Skeletal muscle tissue (tissue), 4 donors: ENCODE data around the gene AANAT. TPM values are rescaled to one million over a fixed set of nuclear protein-coding genes. Genes with fewer than 3 reads are reported as not detected.

Experiments used
- H3K27ac ChIP-seq: one replicate; pipeline ENCODE4 v1.7.0; 2013; ENCODE audit warnings: mild to moderate bottlenecking, low read depth, low read length, inconsistent platforms
- H3K27me3 ChIP-seq, 3 donors: one replicate each; pipeline ENCODE4 v1.7.0; 2013; ENCODE audit warnings: low read length in 3 of 3; ENCODE audit not compliant: control insufficient read depth in 3 of 3, insufficient read depth in 3 of 3
- H3K36me3 ChIP-seq, 3 donors: one replicate each; pipeline ENCODE4 v1.7.0; 2013; ENCODE audit warnings: low read length in 3 of 3; ENCODE audit not compliant: control insufficient read depth in 3 of 3, insufficient read depth in 3 of 3
- H3K4me1 ChIP-seq, 3 donors: one replicate each; pipeline ENCODE4 v1.7.0; 2013; ENCODE audit warnings: low read length in 3 of 3, mild to moderate bottlenecking in 3 of 3; ENCODE audit not compliant: control insufficient read depth in 3 of 3, insufficient read depth in 3 of 3
- H3K4me3 ChIP-seq, 3 donors: one replicate each; pipeline ENCODE4 v1.7.0; 2013; ENCODE audit warnings: low read length in 3 of 3
- H3K9ac ChIP-seq, 3 donors: one replicate each; pipeline ENCODE4 v1.7.0; 2013; ENCODE audit warnings: low read length in 3 of 3, mild to moderate bottlenecking in 3 of 3, moderate library complexity in 2 of 3, low read depth in 1 of 3
- H3K9me3 ChIP-seq, 3 donors: one replicate each; pipeline ENCODE4 v1.7.0; 2013; ENCODE audit warnings: low read length in 3 of 3; ENCODE audit not compliant: control insufficient read depth in 3 of 3
- total RNA-seq: library from RNA; depleted of rRNA; stranded (reverse); fragments of >200 nt; gene quantifications from one replicate; pipeline ENCODE4 v1.2.3, GENCODE V29; 2014
- donor health status: Osteomylitis.

The AANAT gene
- total RNA-seq, 1 donor from 2014 or later = not detected

GRCh38 chr17:76474894-76475293 is 7.5 kb downstream of the AANAT start:
- peaks cover 33 to 47% (median 41%) of the 10 kb centered on the region in 3 donors for H3K36me3 ChIP-seq
- no peaks in the 10 kb centered on the region for H3K27me3 ChIP-seq
- H3K4me3 ChIP-seq = no peak overlapping the region
- no peaks in the 10 kb centered on the region for H3K9me3 ChIP-seq
- H3K4me1 ChIP-seq = no peaks in the 10 kb centered on the region
- H3K9ac ChIP-seq = no peak overlapping the region
- no peak overlapping the region for H3K27ac ChIP-seq

- Histone ChIP-seq H3K36me3 (peaks cover 33 to 47% (median 39%) of the 10 kb centered on the region in 3 donors), H3K4me3 (no peak overlapping the region), H3K4me1 (no peaks in the 10 kb centered on the region), H3K9ac (no peak overlapping the region), H3K9me3 (no peaks in the 10 kb centered on the region), H3K27me3 (no peaks in the 10 kb centered on the region), H3K27ac (no peak overlapping the region)
Measured at GRCh38 chr17:76475302-76475701, 7.9 kb downstream of the AANAT start.

GRCh38 chr17:76476736-76477135 is 9.3 kb downstream of the AANAT start:
- Histone ChIP-seq H3K27ac (no peak overlapping the region), H3K4me3 (no peak overlapping the region), H3K27me3 (no peaks in the 10 kb centered on the region), H3K4me1 (peaks cover 0 to 3% (median 0%) of the 10 kb centered on the region in 3 donors), H3K9ac (no peak overlapping the region), H3K36me3 (peaks cover 27 to 40% (median 35%) of the 10 kb centered on the region in 3 donors), H3K9me3 (no peaks in the 10 kb centered on the region)

- H3K4me3 ChIP-seq = no peak overlapping the region
- peaks cover 0 to 3% (median 0%) of the 10 kb centered on the region in 3 donors for H3K4me1 ChIP-seq
- H3K36me3 ChIP-seq = peaks cover 24 to 34% (median 29%) of the 10 kb centered on the region in 3 donors
- H3K27me3 ChIP-seq = no peaks in the 10 kb centered on the region
- no peak overlapping the region for H3K9ac ChIP-seq
- H3K27ac ChIP-seq = no peak overlapping the region
- H3K9me3 ChIP-seq = no peaks in the 10 kb centered on the region
Measured at GRCh38 chr17:76477576-76477975, 10.2 kb downstream of the AANAT start.

- Histone ChIP-seq H3K9ac (no peak overlapping the region), H3K36me3 (peaks cover 19 to 28% (median 26%) of the 10 kb centered on the region in 3 donors), H3K27ac (no peak overlapping the region), H3K4me1 (peaks cover 0 to 3% (median 0%) of the 10 kb centered on the region in 3 donors), H3K4me3 (no peak overlapping the region), H3K27me3 (no peaks in the 10 kb centered on the region), H3K9me3 (no peaks in the 10 kb centered on the region)
Measured at GRCh38 chr17:76478097-76478496, 10.7 kb downstream of the AANAT start.

- H3K4me3 ChIP-seq = no peak overlapping the region
- H3K4me1 ChIP-seq = peaks cover 0 to 3% (median 0%) of the 10 kb centered on the region in 3 donors
- H3K27ac ChIP-seq = no peak overlapping the region
- no peaks in the 10 kb centered on the region for H3K9me3 ChIP-seq
- H3K27me3 ChIP-seq = no peaks in the 10 kb centered on the region
- peaks cover 15 to 22% (median 21%) of the 10 kb centered on the region in 3 donors for H3K36me3 ChIP-seq
- no peak overlapping the region for H3K9ac ChIP-seq
Measured at GRCh38 chr17:76478730-76479514, 11.5 kb downstream of the AANAT start.

GRCh38 chr17:76479515-76480060 is 12.2 kb downstream of the AANAT start:
- Histone ChIP-seq H3K27ac (no peak overlapping the region), H3K4me1 (peaks cover 0 to 3% (median 0%) of the 10 kb centered on the region in 3 donors), H3K27me3 (no peaks in the 10 kb centered on the region), H3K9ac (no peak overlapping the region), H3K9me3 (no peaks in the 10 kb centered on the region), H3K4me3 (no peak overlapping the region), H3K36me3 (peaks cover 13 to 20% (median 15%) of the 10 kb centered on the region in 3 donors)

GRCh38 chr17:76480632-76481031 is 13.2 kb downstream of the AANAT start:
- H3K9me3 ChIP-seq = no peaks in the 10 kb centered on the region
- H3K4me1 ChIP-seq = peaks cover 0 to 6% (median 3%) of the 10 kb centered on the region in 3 donors
- no peak overlapping the region for H3K9ac ChIP-seq
- no peaks in the 10 kb centered on the region for H3K27me3 ChIP-seq
- no peak overlapping the region for H3K27ac ChIP-seq
- no peak overlapping the region for H3K4me3 ChIP-seq
- peaks cover 8 to 16% (median 9%) of the 10 kb centered on the region in 3 donors for H3K36me3 ChIP-seq

GRCh38 chr17:76481071-76481655 is 13.8 kb downstream of the AANAT start:
- no peaks in the 10 kb centered on the region for H3K9me3 ChIP-seq
- H3K27me3 ChIP-seq = no peaks in the 10 kb centered on the region
- no peak overlapping the region for H3K9ac ChIP-seq
- H3K36me3 ChIP-seq = peaks cover 8 to 16% (median 9%) of the 10 kb centered on the region in 3 donors
- H3K27ac ChIP-seq = no peak overlapping the region
- H3K4me1 ChIP-seq = peaks cover 0 to 10% (median 5%) of the 10 kb centered on the region in 3 donors
- H3K4me3 ChIP-seq = no peak overlapping the region

GRCh38 chr17:76484228-76484725 is 16.9 kb downstream of the AANAT start:
- Histone ChIP-seq H3K27ac (no peak overlapping the region), H3K9ac (no peak overlapping the region), H3K4me1 (peaks cover 0 to 10% (median 5%) of the 10 kb centered on the region in 3 donors), H3K36me3 (peaks cover 0 to 5% (median 0%) of the 10 kb centered on the region in 3 donors), H3K9me3 (no peaks in the 10 kb centered on the region), H3K4me3 (no peak overlapping the region), H3K27me3 (no peaks in the 10 kb centered on the region)
